GM23338 (cell line): Measurements from ENCODE around the gene CHCHD6. TPM values are rescaled to one million over a fixed set of nuclear protein-coding genes. Genes with fewer than 3 reads are reported as not detected.

Source experiments
- ATAC-seq: fragments of 200-7000 bp; cut with Tn5 transposase; 3 replicates; pipeline ENCODE4 v1.9.1; 2020
- DNase-seq: peaks from one replicate; pipeline ENCODE4 v3.0.0-alpha.2; 2015; ENCODE audit warnings: low spot score
- H2AFZ ChIP-seq: fragments of 200-600 bp; sonication (generic); 2 replicates; pipeline ENCODE4 v1.8.0; 2016; ENCODE audit warnings: antibody characterized with exemption, mild to moderate bottlenecking, moderate library complexity
- H3F3A ChIP-seq: fragments of 200-600 bp; sonication (generic); replicated peaks from 2 replicates; pipeline ENCODE4 v1.8.0; 2017; ENCODE audit warnings: antibody characterized with exemption, mixed run types, low read depth
- H3K27ac ChIP-seq: fragments of 200-600 bp; sonication (generic); 2 replicates; pipeline ENCODE4 v1.6.1; 2016; ENCODE audit warnings: low read depth
- H3K27me3 ChIP-seq: fragments of 200-600 bp; sonication (generic); 2 replicates; pipeline ENCODE4 v1.8.0; 2016; ENCODE audit warnings: mild to moderate bottlenecking, mixed run types, moderate library complexity; ENCODE audit not compliant: insufficient read depth
- H3K36me3 ChIP-seq: fragments of 200-600 bp; sonication (generic); 2 replicates; pipeline ENCODE4 v1.8.0; 2016; ENCODE audit warnings: mild to moderate bottlenecking; ENCODE audit not compliant: insufficient read depth
- H3K4me1 ChIP-seq: fragments of 200-600 bp; sonication (generic); 2 replicates; pipeline ENCODE4 v1.8.0; 2016; ENCODE audit warnings: mild to moderate bottlenecking, moderate library complexity; ENCODE audit not compliant: insufficient read depth
- H3K4me2 ChIP-seq: fragments of 200-600 bp; sonication (generic); 2 replicates; pipeline ENCODE4 v1.7.1; 2017; ENCODE audit warnings: mixed run types
- H3K4me3 ChIP-seq: fragments of 200-600 bp; sonication (generic); 2 replicates; pipeline ENCODE4 v1.6.1; 2016; ENCODE audit warnings: mixed run types
- H3K79me2 ChIP-seq: fragments of 200-600 bp; sonication (generic); replicated peaks from 2 replicates; pipeline ENCODE4 v1.8.0; 2017; ENCODE audit warnings: mild to moderate bottlenecking; ENCODE audit not compliant: insufficient read depth
- H3K9me2 ChIP-seq: fragments of 200-600 bp; sonication (generic); 2 replicates; pipeline ENCODE4 v1.8.0; 2017; ENCODE audit not compliant: insufficient read depth
- H4K20me1 ChIP-seq: fragments of 200-600 bp; sonication (generic); replicated peaks from 2 replicates; pipeline ENCODE4 v1.8.0; 2017; ENCODE audit warnings: mild to moderate bottlenecking; ENCODE audit not compliant: insufficient read depth
- H3K27ac Mint-ChIP-seq: 2 replicates; pipeline ENCODE4 v1.8.0; 2020; ENCODE audit warnings: inconsistent platforms, mild to moderate bottlenecking, moderate library complexity, mixed read lengths
- H3K27me3 Mint-ChIP-seq: 3 replicates; pipeline ENCODE4 v1.8.0; 2022; ENCODE audit warnings: low read depth, mild to moderate bottlenecking, moderate library complexity, mixed read lengths, inconsistent platforms; ENCODE audit not compliant: insufficient read depth, poor library complexity
- H3K36me3 Mint-ChIP-seq: 3 replicates; pipeline ENCODE4 v1.8.0; 2021; ENCODE audit warnings: low read depth, mild to moderate bottlenecking, inconsistent platforms, moderate library complexity, mixed read lengths
- H3K4me1 Mint-ChIP-seq: 3 replicates; pipeline ENCODE4 v1.8.0; 2020; ENCODE audit warnings: mild to moderate bottlenecking, inconsistent platforms, mixed read lengths
- H3K4me3 Mint-ChIP-seq: 3 replicates; pipeline ENCODE4 v1.8.0; 2021; ENCODE audit warnings: moderate library complexity, mild to moderate bottlenecking, inconsistent platforms, mixed read lengths
- H3K9me3 Mint-ChIP-seq: 3 replicates; pipeline ENCODE4 v1.8.0; 2020; ENCODE audit warnings: moderate library complexity, mild to moderate bottlenecking, inconsistent platforms, mixed read lengths
- CREB1 ChIP-seq: fragments of 250-450 bp; sonication (Bioruptor Pico); IDR thresholded peaks from 2 replicates; pipeline ENCODE4 v1.5.0; 2020; ENCODE audit warnings: low read depth, mild to moderate bottlenecking, moderate library complexity
- CTCF ChIP-seq, 2 experiments: fragments of 200-600 bp in 1 of 2; sonication (generic) in 1 of 2; conservative IDR thresholded peaks; 2 replicates each; pipeline versions ENCODE4 v1.5.1 to v1.6.1; 2016 to 2017; ENCODE audit warnings: antibody characterized with exemption in 2 of 2, low read depth in 2 of 2, mild to moderate bottlenecking in 2 of 2, moderate library complexity in 1 of 2
- ETS1 ChIP-seq: IDR thresholded peaks from 2 replicates; pipeline ENCODE4 v1.6.1; 2016; ENCODE audit warnings: antibody characterized with exemption
- EZH2 ChIP-seq: fragments of 200-600 bp; sonication (generic); IDR thresholded peaks from one replicate; pipeline ENCODE4 v1.8.0; 2017; ENCODE audit warnings: antibody characterized with exemption, mild to moderate bottlenecking, low read depth; ENCODE audit not compliant: unreplicated experiment
- JUNB ChIP-seq: IDR thresholded peaks from one replicate; pipeline ENCODE4 v1.6.1; 2016; ENCODE audit warnings: antibody characterized with exemption; ENCODE audit not compliant: unreplicated experiment
- NANOG ChIP-seq: IDR thresholded peaks from 2 replicates; pipeline ENCODE4 v1.6.1; 2016; ENCODE audit warnings: antibody characterized with exemption, borderline replicate concordance
- POLR2AphosphoS5 ChIP-seq: IDR thresholded peaks from 2 replicates; pipeline ENCODE4 v1.6.1; 2016; ENCODE audit warnings: antibody characterized with exemption, low read depth
- STAT1 ChIP-seq: IDR thresholded peaks from one replicate; pipeline ENCODE4 v1.6.1; 2016; ENCODE audit warnings: antibody characterized with exemption; ENCODE audit not compliant: unreplicated experiment
- ZNF114 ChIP-seq: fragments of 250-450 bp; sonication (Bioruptor Pico); IDR thresholded peaks from 2 replicates; pipeline ENCODE4 v1.5.0; 2020; ENCODE audit warnings: mild to moderate bottlenecking, moderate library complexity
- ZNF462 ChIP-seq: fragments of 250-450 bp; sonication (Bioruptor Pico); IDR thresholded peaks from 2 replicates; pipeline ENCODE4 v1.5.0; 2020; ENCODE audit warnings: mild to moderate bottlenecking, moderate library complexity
- polyA plus RNA-seq: library from polyadenylated mRNA; unstranded; fragments of >200 nt; fragmentation: Nextera tagmentation; extraction: Ambion mirVana; gene quantifications from 2 replicates; pipeline ENCODE4 v1.2.1, GENCODE V29; 2016
- total RNA-seq: library from RNA; depleted of rRNA; stranded (reverse); fragments of >200 nt; shearing (Covaris generic); gene quantifications from 2 replicates; pipeline ENCODE4 v1.2.3, GENCODE V29; 2014

CHCHD6 gene
- total and polyA plus RNA-seq, 2 experiments from 2014 or later = 28.8 to 43.0 TPM

GRCh38 chr3:126963261-126964190, 259.5 kb downstream of the CHCHD6 start:
- Histone ChIP-seq H3K27ac (no peak overlapping the region), H3K4me1 (no peaks in the 10 kb centered on the region), H3F3A (no peaks in the 10 kb centered on the region), H3K36me3 (no peaks in the 10 kb centered on the region), H3K79me2 (no peaks in the 10 kb centered on the region), H4K20me1 (no peaks in the 10 kb centered on the region; the same call in 1 of the 2 replicates), H3K27me3 (no peaks in the 10 kb centered on the region), H3K4me3 (no peak overlapping the region), H2AFZ (no peak overlapping the region), H3K9me2 (no peaks in the 10 kb centered on the region), H3K4me2 (no peak overlapping the region)
- H3K27ac Mint-ChIP-seq = no peak overlapping the region
- ATAC-seq (no peak), DNase-seq (no peak)
- peaks cover 26% of the 10 kb centered on the region for H3K4me1 Mint-ChIP-seq
- no peaks in the 10 kb centered on the region; the same call in 2 of the 3 replicates for H3K9me3 Mint-ChIP-seq
- no peaks in the 10 kb centered on the region for H3K36me3 Mint-ChIP-seq
- TF ChIP-seq POLR2AphosphoS5 = no peak
- no peak for TF ChIP-seq EZH2
- TF ChIP-seq ZNF114 (CRISPR knock-in tag) = no peak
- TF ChIP-seq ETS1 = no peak
- no peak for TF ChIP-seq CREB1 (CRISPR knock-in tag)
- TF ChIP-seq CTCF (conservative IDR thresholded peaks at IDR 0.05; ENCODE audit: low read depth in 2 of 2) = no peak
- TF ChIP-seq JUNB = no peak
- TF ChIP-seq NANOG = no peak
- no peak overlapping the region for H3K4me3 Mint-ChIP-seq
- H3K27me3 Mint-ChIP-seq = peaks cover 16% of the 10 kb centered on the region

- H3K36me3 Mint-ChIP-seq = no peaks in the 10 kb centered on the region
- H3K4me2 ChIP-seq = no peak overlapping the region
- no peaks in the 10 kb centered on the region for H3K4me1 ChIP-seq
- H3K4me1 Mint-ChIP-seq = peaks cover 32% of the 10 kb centered on the region
- TF ChIP-seq STAT1 (no peak), EZH2 (no peak), ZNF114 (CRISPR knock-in tag) (no peak), ETS1 (no peak), ZNF462 (CRISPR knock-in tag) (no peak)
- H3K4me3 ChIP-seq = no peak overlapping the region
- no peaks in the 10 kb centered on the region for H3K9me2 ChIP-seq
- H3K4me3 Mint-ChIP-seq = no peak overlapping the region
- no peaks in the 10 kb centered on the region for H3K79me2 ChIP-seq
- no peak for ATAC-seq
- H3K9me3 Mint-ChIP-seq = no peaks in the 10 kb centered on the region
- no peaks in the 10 kb centered on the region; the same call in 1 of the 2 replicates for H4K20me1 ChIP-seq
- H2AFZ ChIP-seq = no peak overlapping the region
- H3F3A ChIP-seq = no peaks in the 10 kb centered on the region
- H3K27ac Mint-ChIP-seq = no peak overlapping the region; the same call in 1 of the 2 replicates
- H3K27ac ChIP-seq = no peak overlapping the region
- no peak for DNase-seq
- no peaks in the 10 kb centered on the region for H3K27me3 ChIP-seq
- no peaks in the 10 kb centered on the region for H3K36me3 ChIP-seq
- H3K27me3 Mint-ChIP-seq = peaks cover 16% of the 10 kb centered on the region
These were observed 260.2 kb downstream of the CHCHD6 start for GRCh38 chr3:126964261-126964660.
